SU-DHL-6 (cell line): Measurements from ENCODE around the gene CHST2.

Experiments used
- CTCF ChIP-seq: fragments of 200-600 bp; sonication (generic); IDR thresholded peaks from one replicate; pipeline ENCODE4 v1.5.1; 2017; ENCODE audit warnings: antibody characterized with exemption, mild to moderate bottlenecking, low read length, moderate library complexity; ENCODE audit not compliant: insufficient read depth, poor library complexity, severe bottlenecking
- EZH2phosphoT487 ChIP-seq: fragments of 200-600 bp; sonication (generic), shearing (Covaris generic); conservative IDR thresholded peaks from 2 replicates; pipeline ENCODE4 v1.6.1; 2018; ENCODE audit warnings: mild to moderate bottlenecking, antibody characterized with exemption, low read length, moderate library complexity, mixed read lengths

GRCh38 chr3:143145906-143146305 is 26.3 kb downstream of the CHST2 start:
- no peak for TF ChIP-seq CTCF
- no peak for TF ChIP-seq EZH2phosphoT487
